Stimulated activated CD8-positive, alpha-beta memory T cell treated with anti-CD3 and anti-CD28 coated beads, Interleukin-7, amount 100 ng/mL, for 1 hour (primary cell): ENCODE measurements around the gene HOXA5.

Experiments
- DNase-seq, 2 donors: peaks; one replicate each; pipeline ENCODE4 v3.0.0-alpha.2; 2020; ENCODE audit warnings: low read depth in 2 of 2

The HOXA5 gene

DNA sequence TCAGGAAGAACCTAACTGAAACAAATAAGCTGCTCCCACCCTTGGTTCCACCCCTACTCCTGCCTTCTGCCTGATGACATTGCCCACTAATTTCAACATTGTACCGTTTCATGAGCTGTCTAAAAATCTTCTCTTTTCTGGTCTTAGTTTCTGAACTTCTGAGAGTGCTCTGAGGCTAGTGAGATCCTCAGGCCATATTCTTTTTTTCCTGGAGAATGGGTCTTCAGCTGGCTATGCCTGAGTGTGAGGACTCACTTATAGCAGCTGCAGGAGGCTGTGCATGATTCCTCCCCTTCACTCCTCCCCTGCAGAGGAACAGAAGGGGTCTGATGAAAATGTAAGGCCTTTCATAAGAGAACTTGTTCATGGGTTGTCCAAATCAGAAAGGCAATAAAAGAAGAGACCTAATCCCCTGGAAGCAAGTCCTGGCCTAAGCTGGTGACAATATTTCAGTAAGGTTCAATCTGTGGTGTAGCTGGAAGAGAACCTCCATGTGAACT, 24.0 kb downstream of the HOXA5 start:
- no peak for DNase-seq

DNA sequence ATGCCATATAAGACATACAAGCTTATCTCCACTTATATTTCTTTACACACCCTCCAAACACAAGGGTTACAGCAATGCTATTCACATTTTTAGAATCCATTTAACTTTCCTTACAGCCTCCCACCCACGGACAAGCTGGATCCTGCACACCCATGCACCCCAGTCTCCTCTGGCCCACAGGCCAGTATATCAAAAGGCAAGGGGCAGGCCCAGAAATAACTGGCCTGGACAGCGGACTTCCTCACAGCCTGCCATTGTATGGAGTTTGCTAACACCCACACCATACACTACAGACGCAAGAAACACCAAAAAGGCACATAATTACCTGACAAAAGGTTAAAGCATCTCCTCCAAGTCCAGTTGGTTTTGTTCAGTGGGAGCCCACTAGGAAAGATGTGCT, 24.9 kb downstream of the HOXA5 start:
- no peak for DNase-seq

DNA sequence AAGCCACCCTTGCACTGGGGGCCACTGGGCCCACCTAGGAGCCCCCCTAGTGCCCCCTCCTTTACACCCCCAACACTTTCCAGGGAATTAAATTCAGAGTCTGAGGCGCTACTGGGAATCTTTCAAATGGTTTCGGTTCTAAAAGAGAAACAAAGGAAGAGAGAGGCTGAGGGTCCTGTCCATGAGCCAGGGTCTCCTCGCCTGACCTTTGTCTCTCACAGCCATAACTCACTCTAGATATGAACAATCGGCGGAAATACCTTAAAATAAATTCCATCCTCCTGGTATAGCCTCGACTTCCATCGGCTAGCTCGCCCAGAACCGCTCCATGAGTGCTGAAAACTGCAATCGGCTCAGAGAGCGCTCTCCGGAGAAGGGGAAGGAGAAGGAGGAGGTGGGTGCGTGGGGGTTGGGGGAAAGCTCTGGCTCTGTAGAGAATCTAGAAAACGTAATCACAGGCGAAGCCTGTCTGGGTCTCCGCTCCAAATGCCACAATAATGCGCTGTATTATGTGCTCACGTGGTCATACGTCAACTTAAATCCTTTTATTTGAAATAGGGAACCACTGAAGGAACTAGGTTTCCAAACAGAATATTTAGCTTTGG, 25.5 kb downstream of the HOXA5 start:
- no peak for DNase-seq

DNA sequence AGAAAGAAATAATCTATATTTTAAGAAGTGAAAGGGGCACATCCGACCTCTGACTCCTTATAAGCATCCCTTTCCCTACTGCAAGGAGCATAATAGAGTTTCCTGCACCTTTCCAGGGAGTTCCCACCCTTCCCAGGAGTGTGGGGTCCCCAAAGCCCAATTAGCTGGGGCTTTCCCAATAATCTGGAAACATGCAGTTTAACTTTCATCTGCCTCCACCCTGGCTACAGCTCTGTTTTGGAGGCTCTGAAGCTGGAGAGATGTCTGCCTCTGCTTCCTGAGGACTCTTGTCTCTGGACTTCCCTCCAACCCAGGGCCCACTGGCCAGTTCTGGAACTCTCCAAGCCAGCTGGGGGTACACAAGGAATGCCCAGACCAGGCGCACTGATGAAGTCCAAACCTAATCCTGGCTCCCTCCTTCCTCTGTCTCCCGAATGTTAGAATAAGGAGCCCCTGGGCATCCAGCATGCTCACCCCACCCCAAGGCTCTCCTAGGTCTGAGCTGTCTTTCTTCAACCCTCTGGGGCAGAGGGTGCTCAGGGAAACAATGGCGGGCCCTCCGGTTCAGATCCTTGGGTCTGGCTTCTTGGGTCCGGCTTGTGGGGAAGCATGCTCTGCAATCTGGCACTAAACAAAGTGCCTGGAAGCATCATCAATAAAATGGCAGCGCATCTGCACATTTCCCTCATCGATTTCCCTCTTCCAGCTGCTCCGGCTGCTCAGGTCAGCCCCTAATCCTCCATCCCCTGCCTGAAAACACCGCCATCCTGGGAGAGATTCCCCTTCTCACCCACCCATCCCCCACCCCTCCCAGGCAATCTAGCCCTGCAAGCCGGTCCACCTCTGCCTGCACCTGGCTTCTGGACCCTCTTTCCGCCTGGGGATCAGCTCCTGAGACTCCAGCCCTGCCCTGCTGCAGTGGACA, 26.3 kb downstream of the HOXA5 start:
- no peak for DNase-seq

DNA sequence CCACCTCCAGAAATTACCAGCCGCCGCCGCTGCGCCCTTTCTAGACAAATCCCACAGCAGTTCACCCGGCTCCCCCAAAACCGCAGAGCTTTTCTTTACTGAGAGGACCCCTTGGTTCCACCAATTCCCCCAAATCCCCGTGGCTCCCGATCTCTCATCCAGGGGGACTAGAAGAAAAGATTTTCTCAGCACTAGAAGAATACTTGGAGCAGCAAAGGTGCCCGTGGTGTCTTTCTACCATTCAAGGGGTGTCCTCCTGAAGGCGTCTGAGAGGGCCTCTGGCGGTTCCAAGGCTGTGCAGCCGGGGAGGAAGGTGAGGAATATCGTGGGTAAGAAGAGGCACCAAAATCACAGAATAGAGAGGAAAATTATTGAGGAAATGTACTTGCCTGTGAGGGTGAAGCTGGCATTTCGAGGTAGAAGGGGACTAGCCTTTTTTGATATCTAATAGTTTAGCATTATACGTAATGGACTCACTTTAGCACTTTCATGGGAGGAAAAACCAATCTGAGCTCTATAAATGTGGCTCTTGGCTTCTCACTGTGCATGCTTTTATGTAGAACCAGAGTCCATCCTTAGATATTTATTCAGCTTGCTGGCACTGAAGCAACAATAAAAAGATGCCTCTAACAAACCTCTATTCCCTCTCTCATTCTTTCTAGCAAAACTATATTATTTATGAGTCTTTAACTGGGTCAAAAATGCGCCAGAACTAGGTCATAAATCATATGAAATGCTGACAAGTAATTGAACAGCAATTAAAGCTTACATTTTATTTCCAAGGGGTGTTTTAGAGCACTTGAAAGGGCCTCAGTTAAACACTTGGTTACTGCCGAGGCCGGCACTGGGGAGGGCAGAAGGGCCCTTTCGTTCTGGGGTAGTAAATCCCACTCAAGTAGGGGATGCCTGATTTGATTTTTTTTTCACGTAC, 27.2 kb downstream of the HOXA5 start:
- no peak for DNase-seq

DNA sequence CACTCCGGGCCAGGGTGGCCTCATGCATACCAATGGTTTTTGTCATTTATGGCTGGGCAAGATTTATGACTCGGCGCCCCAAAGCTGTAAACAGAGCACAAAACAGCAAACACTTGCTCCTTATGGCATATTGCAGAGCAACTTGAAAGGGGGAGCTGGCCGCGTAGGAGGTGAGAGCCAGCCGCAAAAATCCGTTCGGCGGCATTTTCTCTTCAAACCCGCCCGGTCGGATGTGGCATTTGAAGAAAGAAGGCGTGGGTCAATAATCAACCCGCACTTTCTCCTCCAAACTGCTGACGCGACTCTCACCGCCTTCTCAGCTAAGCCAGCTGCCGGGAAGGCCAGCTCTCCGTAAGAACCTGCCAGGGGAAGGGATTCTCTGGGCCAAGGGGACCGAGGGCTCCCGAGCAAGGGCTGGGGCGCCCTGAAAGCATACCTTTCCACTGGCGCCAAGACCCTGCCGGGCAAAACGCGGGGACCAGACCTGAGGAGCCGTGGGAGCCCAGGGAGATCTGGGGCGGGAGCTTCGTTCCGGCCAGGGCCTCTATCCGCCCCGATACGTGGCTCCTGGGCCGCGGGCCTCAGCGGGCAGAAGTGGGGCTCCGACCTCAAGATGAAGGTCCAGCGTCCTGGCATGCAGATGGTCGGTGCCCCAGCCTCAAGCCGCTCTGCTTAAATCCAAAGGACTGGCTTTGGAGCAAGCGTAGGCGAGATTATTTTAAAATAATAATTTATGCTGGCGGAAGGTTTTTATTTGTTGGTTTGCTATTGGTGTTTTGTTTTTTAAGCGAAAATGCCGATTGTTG, 28.1 kb downstream of the HOXA5 start:
- no peak for DNase-seq

DNA sequence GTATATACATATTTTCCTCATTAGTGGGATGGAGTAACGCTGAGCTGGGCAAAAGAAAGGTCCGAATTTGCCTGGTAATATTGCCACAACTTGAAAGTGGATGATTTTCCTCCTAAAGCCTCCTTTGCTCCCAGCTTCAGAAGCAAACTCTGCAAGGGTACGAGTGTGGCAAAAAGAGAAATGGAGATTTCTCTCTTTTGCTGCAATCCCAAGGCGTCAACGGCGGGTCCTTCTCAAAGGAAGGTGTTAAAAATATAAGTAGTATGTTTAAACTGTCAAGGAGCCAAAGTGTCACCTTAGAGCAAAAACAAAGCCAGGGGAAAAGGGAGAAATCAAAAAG, 28.6 kb downstream of the HOXA5 start:
- no peak for DNase-seq

DNA sequence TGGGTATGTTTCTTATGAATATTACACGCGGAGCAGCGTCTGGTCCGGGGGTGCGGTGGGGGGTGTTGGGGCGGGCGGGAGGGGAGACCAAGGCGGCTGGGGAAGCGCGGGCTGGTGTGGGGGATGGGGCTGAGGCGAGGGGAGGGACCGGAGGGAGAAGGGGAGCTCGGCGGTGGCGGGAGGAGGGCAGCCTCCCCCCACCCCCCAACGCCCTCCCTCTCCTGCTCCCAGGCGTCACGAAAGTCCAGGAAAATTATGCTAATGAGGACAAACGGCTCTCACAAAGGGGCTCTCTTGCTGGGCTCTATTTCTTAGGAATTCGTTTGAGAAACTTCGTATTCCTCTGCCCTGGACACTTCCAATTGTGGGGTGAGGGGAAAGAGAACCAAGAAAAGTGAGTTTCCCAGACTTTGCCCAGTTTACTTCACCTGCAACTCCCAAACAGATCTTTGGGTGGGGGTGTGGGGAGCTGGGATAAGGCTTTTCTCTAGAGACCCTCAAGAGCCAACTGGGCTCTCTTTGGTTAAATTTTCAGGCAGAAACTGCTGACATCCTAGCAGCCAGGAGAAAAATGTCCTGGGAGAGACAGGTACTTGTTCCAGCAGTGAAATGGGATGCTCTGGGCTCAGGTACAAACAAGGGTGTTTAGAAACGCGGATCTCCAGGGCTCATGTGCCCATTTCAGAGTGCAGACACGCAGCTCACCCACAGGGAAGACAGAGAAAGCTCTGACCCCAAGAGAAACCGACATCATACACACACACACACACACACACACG, 29.3 kb downstream of the HOXA5 start:
- DNase-seq: no peak

DNA sequence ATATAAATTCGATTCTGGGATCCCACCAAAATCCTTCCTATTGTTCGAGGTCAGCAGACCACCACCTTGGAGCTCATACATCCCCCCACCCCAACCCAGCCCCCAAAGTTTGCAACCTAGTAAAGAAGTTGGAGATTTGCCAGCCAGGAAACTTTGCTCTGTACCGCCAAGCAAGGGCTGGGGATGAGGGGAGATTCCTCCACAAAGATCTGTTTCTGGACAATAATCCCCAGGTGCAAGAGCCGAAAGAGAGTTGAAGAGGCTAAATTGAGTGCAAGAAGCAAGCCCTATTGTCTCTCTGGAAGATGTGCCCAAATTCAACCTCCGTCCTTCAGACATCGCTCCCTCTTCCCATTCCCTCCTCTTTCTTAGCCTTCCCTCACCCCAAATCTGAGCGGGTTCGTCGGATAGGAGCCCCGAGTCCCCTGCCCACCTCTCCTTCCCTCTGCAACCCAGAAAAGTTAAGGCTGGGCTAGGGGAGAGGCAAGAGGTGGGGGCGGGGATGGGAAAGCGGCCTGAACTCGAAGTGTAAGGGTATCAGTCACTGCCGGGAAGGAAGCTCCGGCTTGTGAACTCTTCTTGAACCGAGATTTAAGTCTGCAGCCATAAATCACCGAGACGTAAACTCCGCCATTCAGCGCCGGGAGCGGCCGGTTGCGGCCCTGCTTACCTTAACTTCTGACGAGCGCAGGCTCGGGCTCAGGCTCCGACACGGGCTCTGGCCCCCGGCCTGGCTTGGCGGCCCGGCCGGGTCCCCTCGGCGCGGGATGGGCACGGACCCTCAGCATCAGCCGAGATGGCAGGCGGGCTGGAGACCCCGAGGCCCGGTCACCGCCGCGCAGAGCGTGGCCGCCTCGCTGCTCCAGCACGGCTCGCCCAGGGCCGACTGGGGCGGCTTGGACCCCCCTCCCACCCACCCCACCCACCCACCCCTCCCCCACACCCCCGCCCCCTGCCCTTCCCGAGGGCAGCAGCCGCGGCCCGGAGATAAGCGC, 30.2 kb downstream of the HOXA5 start:
- DNase-seq: no peak

DNA sequence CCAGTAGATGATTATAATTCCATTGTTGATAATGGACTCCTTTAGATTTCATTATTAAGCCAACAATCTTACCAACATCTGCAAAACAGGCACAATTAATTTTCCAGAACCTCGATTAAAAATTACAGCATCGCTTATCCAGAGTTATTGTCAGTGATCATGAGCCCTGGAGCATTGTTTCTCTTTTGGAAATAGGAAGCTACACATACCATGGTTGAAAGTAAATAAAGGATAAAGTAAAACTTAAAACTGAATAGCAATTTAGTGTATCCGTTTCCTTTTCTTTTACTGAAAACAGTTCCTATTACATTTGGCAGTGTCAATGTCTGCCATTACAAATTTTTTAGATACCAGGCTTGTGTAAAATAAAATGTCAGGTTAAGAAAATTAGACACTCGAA, 31.1 kb downstream of the HOXA5 start:
- DNase-seq: no peak

DNA sequence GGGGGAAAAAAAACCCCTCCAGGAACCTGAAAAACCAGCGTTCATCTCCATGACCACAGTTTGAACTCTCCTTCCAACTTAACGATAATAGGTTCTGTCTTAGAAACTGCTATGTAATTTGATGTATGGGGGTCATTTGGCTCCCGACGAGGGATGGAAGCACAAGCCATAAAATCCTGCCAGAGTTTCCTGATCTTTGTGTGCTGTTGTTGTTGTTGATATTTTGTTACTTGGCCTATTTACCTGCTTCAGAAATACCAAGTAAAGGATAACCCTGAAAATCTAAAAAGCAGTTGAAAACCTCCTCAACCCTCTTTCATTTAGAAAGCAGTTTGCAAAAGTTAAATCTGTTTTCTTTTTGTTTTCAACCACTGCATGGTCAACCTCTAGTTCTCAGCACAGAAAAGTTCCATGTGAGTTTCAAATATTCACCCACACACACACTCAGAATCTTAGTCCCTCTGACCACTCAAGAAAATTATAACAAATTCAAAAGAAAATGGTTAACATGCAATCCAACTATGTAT, 31.7 kb downstream of the HOXA5 start:
- DNase-seq: no peak

DNA sequence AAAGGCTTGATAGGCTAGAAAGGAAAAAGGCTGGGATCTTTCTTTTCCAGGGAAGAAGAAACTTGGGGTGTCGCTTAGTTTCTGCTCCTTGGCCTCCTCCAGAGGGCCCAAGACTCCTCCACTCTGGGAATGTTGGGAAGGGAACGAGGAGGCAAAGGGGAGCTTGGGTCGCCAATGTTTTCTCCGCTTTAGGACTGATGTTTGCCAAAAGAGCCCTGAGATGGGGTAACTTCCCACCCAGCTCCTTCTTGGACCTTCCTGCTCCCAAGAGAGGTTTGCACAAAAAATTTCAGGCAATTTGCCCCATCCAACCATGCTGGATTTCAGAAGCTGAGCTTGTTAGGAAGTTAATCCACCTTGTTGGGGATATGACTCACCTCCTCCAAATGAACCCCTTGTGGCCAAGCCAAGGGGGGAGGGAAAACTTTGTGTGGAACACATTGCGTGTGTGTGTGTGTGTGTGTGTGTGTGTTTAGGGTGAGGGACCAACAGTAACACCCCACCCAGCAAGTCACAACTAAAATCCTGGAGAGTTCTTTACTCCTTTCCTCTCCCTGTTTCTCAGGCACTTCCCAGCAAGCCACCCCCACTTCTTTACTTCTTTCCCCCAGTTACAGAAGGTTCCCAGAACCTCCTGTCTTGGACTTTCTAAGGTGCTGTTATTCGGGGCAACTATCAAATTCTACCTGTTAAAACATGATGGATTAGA, 32.3 kb downstream of the HOXA5 start:
- DNase-seq: no peak

DNA sequence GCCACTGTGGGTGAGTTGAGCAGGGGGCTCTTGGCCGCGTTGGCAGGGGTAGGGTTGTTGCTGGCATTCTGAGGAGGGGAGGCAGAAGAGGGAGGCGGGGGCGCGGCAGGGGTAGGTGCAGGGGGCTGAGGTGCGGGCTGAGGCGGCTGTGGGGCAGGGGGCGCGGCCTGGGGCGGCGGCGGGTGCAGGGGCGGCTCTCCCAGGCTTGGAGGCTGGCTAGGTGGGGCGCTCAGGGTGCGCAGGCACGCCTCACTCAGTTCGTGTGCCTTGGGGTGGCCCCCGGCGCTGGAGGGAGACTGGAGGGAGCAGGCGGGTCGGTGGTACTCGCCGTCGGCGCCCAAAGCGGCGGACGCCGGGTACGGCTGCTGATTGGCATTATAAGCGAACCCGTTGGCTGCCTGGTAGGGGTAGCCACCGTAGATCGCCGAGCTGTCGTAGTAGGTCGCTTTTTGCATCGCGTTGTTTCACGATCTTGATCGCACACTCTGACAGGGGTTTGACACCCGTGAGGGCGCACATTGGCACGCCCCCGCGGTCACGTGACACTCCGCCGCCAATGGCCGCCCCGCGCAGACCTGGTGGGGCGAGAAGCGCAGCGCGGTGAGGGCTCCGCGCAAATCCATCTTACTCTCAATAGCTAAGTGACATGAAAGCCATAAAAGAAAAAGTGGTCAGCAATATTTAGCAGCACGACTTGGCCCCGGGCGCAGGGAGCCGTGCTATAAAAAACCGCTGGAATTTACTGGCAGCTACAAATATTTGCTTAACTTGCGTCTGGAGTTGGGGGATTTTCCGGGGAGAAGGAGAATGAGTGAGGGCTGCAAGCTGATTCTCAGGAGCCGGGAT, 33.1 kb downstream of the HOXA5 start:
- DNase-seq: no peak

DNA sequence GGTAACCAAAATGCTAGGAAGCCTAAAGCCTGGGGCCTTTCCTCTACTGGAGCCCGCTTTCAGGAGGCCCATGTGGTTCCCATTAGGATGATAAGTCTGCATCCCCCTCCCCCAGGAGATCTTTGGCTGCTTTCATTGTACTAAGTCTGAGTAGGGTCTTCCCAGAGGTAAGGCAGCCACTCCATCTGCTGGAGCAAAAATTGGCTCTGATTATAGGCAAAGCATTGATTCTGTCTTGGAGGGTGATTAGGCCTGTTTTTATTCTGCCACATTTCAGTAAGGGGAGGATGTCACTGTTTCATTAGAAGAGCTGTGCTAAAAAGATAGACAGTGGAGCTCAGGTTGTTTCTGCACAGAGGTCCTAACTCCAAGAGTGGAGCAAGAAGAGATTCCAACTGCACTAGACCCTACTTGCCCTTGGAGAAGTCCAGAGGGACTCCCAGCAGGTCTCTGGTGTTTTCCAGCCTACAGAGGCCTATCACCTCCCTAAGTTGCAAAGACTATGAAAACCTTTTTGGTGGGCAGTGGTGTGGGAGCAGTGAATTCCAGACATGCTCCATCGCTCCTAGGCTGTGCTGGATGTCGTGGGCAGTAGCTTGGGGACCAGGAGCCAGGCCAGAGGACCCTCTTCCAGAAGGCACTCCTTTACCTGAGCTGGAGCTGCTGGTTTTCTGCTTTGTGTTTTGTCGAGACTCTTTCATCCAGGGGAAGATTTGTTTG, 33.9 kb downstream of the HOXA5 start:
- DNase-seq: no peak

DNA sequence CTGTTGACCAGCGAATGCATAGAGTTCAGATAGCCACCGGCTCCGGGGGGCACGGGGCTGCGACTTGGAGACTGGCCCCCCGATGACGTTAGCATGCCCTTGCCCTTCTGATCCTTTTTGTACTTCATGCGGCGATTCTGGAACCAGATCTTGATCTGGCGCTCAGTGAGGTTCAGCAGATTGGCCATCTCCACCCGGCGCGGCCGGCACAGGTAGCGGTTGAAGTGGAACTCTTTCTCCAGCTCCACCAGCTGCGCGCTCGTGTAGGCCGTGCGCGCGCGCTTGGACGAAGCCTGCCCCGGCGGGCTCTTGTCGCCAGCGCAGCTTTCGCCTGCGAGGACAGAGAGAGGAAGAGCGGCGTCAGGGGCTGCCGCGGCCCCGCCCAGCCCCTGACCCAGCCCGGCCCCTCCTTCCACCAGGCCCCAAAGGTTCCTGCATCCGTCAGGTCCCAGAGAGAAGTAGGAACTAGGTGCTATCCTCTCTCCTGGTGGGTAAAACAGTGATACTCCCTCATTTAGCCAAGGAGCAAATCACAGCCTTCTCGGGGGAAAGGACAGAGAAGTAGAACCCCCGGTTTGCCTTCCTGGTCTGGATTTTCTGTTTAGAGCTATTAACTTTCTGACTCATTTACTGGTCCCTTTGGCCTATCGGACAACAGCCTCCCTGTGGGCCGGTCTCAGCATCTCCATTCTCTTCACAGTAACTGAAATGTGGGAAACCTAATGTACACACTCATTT, 34.9 kb downstream of the HOXA5 start:
- DNase-seq: no peak
